Stimulated activated CD8-positive, alpha-beta memory T cell treated with anti-CD3 and anti-CD28 coated beads, Interleukin-4, amount 100 ng/mL, for 24 hours (primary cell): ENCODE data around the gene MAP1LC3B.

Experiments
- DNase-seq: peaks from one replicate; pipeline ENCODE4 v3.0.0-alpha.2; 2020; ENCODE audit warnings: low read depth

Gene MAP1LC3B

GRCh38 chr16:87409781-87410180 lies 17.6 kb downstream of the MAP1LC3B start:
- no peak for DNase-seq

DNA sequence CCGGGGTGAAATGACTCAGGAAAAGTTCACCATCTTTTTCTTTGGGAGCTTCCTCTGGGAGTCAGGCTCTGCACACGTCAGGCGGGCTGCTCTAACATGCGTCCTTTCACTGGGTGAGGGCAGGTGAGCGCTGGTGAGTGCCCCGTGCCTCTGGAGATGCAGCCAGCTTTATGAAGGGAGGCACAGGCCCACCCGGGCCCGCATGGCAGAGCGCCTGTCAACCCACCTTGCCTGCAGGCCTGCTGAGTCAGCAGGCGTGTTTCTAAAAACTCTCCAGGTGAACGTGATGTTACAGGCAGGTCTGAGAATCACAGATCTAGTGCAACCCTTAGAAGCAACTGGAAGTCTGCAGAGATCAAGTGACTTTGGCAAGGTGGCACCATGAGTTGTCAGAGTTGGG lies 18.4 kb downstream of the MAP1LC3B start:
- DNase-seq = no peak

- no peak for DNase-seq
Measured at GRCh38 chr16:87410968-87411367, 18.8 kb downstream of the MAP1LC3B start.

- DNase-seq = no peak
Measured at GRCh38 chr16:87411375-87412271, 19.5 kb downstream of the MAP1LC3B start.

- no peak for DNase-seq
Measured at GRCh38 chr16:87412371-87412995, 20.3 kb downstream of the MAP1LC3B start.

DNA sequence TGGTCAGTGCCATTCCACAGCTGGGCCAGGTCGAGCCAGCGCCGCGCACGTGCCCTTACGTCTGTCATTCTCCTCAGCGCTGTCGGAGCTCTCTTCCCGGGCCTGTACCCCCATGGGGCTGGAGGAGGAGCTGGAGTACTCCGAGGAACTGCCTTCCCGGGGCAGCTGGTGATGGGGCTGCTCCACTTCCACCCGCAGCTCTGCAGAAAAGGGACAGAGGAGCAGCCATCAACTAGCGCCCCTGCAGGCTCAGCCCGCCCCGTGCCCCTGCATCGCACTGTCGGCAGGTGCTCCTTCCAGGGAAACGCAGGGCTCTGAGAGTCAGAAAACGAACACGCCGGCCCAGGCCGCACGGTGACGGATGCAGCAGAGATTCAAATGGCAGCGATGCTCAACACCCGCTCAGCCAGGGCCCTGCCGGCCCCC lies 20.9 kb downstream of the MAP1LC3B start:
- no peak for DNase-seq

- no peak for DNase-seq
Measured at GRCh38 chr16:87414251-87414680, 22.1 kb downstream of the MAP1LC3B start.

DNA sequence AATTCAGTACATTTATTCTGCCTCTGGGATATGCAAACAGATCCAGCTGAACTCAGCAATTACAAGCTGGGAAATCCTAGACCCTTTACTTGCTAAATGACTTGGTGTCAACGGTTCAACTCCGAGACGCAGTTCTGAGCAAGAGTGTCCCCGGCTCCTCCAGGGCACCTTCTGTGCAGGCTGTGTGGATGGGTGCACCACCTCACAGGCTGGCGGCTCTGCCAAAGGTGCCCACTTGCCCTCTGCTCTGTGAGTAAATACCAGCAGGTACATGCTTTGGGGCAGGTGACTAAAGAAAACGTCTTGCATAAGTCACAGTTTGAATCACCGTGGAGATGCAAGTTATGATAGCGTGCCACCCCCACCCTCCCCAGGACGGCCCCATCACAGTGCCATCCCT lies 23.3 kb downstream of the MAP1LC3B start:
- no peak for DNase-seq

DNA sequence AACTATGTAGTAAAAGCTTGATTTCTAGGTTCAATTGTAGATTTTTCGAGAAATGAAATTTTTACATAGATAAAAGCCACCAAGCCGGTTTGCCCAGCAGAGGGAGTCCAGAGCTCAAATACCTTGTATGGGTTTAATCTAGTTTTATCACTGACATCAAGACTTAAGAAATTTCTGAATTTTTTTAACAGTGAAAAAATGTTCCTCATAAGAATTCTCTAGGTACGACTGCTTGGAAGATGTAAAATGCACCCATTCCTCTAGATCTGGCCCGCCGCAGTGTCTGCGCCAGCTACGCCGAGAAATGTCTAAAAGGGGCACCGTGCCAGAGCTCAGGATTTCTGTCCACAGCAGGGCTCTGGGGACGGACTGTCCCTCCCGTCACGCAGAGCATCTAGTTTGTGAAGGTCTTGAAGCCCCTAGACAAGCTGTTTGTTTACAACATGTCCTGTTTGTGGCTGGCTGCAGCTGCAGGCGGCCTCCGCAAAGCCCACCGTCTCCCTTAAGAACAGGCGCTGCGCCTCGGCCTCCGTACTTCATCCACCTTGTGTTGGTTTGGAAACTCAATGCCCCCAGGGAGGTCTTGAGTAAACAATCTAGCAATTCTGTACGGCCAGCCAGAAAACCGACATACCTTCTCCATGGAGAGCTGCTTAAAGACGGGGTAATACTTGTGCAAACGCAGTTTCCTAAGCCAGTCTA lies 24.8 kb downstream of the MAP1LC3B start:
- no peak for DNase-seq

GRCh38 chr16:87417528-87417910 lies 25.4 kb downstream of the MAP1LC3B start:
- no peak for DNase-seq

DNA sequence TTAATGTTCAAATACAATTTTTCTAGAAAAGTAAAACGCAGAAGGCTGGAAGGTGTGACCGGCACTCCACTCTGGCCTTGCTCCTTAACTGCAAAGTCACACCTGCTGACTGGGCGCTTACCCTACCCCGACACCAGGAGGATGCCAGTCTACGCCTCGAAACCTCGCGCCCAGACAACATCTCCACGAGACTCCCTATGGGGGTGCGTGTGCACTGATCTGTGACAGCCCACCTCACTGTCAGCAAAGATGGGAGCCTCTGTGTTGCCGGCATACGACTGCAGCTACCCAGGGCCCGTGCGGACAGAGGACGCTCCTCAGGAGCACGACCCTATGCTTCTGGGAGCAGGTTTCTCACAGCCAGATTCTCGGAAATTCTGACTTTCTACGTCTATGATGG lies 26.1 kb downstream of the MAP1LC3B start:
- no peak for DNase-seq

- no peak for DNase-seq
Measured at GRCh38 chr16:87418644-87419043, 26.5 kb downstream of the MAP1LC3B start.

DNA sequence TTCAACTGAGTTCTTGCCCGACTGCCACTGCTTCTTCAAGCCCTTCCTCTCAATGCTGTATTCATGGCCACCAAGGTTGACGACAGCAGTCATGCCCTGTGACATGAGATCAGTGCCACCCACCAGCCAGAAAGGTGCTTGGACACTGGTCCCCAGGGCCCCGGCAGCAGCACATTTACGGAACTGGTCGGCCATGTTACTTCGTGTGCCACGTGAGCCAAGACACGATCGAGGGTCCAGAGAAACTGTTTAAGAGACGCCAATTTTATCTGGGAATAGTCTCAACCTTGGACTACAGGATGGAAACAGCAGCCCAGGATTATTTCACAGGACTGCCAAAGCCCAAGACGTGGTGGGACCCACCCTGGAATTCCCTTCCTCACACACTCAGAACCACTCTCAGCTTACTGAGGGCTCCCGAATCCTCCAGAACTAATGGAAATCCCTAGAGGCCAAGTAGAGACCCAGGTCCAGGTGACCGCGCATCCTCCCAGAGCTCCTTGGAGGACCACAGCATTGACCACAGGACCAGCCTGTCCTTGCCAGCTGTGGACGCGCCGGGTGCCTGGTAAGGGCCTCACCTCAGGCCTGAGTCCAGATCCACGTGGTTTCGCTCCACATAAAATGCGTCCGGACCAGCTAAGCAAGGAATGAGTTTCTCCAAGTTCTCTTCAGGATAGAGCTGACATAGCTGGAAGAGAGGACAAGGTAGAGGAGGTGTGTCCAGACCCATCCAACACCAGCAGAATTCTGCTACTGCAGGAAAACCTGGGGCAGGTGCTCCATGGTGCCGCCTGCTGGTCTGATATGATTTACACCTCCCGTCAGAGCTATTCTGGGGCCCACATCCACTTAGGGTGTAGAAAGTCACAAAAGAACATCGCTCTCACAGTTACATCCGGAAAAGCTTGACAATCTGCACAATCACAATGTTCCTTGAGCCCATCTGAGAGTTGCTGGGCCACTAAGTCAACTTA lies 28.2 kb downstream of the MAP1LC3B start:
- no peak for DNase-seq

- no peak for DNase-seq
Measured at GRCh38 chr16:87421003-87421912, 29.1 kb downstream of the MAP1LC3B start.

DNA sequence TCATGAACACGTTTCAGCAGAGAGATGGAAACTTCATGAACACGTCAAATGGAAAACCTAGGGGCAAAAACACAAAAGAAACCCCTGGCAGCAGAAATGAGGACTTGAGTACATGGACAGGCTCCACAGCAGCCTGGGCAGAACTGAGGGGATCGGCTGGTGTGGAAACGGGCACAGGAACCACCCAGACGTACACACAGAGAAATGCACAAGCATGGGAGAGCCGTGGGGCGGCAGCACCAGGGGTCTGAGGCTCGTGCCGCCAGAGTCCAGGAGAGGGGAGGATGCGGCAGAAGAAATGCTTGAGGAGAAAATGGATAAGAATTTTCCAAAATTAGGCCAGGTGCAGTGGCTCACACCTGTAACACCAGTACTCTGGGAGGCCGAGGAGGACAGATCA lies 30.0 kb downstream of the MAP1LC3B start:
- DNase-seq = no peak

- DNase-seq = no peak
Measured at GRCh38 chr16:87423429-87423828, 31.3 kb downstream of the MAP1LC3B start.

GRCh38 chr16:87424266-87424665 lies 32.1 kb downstream of the MAP1LC3B start:
- DNase-seq = no peak

DNA sequence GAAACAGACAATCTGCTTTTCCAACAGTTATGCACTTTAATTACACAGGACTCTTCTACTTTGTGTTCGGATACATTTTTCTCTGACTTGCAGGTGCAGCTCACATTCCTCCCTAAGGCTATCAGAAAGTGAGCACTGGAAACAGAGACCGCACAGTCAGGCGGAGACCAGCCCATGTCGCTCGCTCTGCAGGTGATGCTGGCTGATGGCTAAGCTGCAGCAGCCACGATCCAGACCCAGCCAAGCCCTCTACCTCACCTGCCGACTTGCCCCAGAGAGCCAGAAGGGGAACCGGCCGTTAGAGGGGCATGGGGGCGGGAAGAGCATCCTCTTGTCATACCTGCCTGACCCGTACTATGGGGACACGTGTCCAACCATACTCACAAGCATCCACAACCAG lies 33.8 kb downstream of the MAP1LC3B start:
- no peak for DNase-seq

DNA sequence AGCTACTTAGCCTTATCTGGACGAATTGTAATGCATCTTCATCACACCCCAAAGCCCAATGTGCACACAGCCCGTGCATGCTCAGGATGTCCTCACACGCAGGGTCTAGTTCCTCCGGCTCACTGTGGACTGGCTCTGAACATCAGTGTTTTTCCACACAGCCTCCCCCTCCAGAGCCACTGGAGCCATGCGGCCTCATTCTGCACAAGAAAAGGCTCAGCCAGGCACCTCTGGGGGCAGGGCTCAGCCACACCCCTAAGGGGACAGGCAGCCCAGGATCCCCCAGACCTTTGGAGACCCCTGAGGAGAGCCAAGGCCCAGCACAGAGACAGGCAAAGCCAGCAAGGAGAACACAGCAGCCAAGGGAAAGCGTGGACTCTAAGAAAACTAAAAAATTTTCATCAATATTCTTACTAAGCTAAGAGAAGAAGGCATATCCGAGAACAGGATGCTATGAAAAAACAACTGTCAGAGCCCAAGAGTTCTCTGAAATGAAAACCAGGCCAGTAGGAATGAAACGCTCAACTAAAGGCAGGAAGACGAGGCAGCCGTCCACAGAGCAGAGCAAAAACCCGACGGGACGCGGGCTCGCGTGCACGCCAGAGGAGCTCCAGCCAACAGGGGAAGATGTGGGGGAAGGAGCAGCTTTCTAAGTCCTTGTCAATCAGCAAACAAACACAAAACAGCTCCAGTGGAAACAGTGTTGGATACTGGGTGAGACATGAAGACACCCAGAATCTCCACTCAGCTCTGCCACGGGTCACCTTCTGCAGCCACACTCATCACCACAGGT lies 34.5 kb downstream of the MAP1LC3B start:
- no peak for DNase-seq

DNA sequence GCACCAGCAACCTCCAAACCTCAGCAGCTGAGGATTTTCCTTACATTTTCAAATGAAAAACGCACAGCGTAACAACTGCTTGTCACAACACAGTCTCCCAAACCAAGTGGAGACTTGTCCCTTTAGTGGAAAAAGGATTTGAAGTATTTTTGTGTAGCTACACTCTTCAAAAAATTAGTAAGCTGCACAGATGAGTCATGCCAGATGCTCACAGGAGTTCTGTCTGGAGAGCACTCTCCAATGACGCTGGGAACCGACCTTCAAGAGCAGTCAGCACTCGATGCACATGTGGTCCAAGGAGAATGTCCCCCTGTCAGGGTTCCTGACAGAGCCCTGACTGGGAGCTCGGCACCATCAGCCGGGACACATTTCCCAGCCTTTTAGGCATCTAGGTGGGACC lies 39.8 kb downstream of the MAP1LC3B start:
- DNase-seq = no peak
